GM19467 (cell line): ENCODE measurements around the gene PSMD7.
"Not testable (repeated sequence)": the region's sequence is repeated elsewhere in the genome, so short reads cannot be mapped to it uniquely, and the experiment has no call there.

Experiments
- ATAC-seq: cut with Tn5 transposase; IDR thresholded peaks from one replicate; pipeline ENCODE4 v1.9.1; 2021; ENCODE audit warnings: mild to moderate bottlenecking, moderate library complexity; ENCODE audit not compliant: unreplicated experiment

PSMD7 gene

DNA sequence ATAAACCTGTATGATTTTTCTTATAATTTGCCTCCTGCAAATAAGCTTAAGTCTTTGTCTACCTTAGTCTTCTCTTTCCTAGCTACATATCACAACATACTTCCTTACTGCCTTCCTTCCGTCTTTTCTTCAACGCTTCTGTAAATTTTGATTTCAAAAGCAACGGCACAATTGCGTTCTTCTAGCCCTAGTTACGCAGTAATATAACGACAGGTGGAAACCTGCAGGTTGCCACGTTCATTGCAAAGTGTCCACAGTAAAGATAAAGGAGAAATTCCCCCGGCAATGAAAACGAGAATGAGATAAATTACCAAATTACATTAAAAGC is 546 bp upstream of the PSMD7 start:
- ATAC-seq, result peak; percentile 7

GRCh38 chr16:74297145-74297665 is 591 bp downstream of the PSMD7 start:
- no peak for ATAC-seq

GRCh38 chr16:74298104-74298503 is 1.5 kb downstream of the PSMD7 start:
- no peak for ATAC-seq

DNA sequence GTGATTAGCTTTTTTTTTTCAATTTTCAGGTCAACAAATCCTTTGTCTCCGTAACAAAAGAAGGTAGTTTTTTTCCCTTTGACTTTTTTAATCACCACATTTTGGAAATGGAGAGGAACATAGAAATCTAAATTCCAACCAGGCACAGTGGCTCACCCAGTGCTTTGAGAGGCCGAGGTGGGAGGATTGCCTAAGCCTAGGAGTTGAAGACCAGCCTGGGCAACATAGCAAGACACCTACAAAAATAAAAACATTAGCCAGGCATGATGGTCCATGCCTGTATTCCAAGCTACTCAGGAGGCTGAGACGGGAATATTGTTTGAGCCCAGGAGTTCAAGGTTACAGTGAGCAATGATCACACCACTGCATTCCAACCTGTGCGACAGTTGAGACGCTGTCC is 5.7 kb downstream of the PSMD7 start:
- no peak for ATAC-seq

DNA sequence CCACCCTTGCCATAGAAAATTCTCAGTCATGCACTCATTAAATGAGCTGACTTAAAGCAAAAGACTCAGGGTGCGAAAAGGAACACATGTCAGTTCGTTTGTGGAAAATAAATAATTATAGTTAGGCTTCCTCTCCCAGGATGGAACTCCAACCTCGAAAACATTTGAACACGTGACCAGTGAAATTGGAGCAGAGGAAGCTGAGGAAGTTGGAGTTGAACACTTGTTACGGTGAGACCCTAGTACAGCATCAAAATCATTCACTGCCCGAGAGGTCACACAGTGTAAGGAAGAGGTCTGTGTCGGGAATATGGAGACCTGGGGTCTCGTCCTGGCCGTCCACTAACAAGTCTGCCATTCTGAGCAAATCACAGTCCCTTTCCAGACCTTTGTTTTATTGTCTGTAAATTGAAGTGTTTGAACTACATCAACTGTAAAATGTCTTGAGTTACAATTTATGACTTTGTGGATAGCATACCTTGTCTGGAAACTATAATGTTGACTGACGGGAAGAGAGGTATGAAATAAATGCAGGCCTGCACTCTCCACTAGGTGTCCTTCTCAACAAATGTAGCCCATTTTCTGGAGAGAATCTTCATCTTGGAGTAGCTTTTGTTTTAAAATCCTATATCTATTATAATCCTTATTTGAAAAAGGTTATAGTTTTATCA is 7.7 kb downstream of the PSMD7 start:
- ATAC-seq, result no peak

DNA sequence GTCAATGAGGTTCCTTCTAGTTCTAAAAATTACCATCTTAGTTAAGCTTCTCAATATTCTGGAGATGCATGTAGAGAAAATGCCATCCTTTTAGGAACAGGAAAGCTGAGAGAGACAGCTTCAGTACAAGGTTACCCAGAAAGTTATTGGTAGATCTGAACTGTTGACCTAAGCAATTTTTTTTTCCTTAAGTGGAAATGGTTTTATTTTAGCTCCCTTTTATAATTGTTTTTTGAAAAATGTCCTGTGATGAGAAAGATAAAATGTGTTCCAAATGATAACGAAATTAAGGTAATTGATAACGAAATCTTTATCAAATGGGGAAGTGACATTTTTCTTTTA is 8.2 kb downstream of the PSMD7 start:
- ATAC-seq, result no peak

DNA sequence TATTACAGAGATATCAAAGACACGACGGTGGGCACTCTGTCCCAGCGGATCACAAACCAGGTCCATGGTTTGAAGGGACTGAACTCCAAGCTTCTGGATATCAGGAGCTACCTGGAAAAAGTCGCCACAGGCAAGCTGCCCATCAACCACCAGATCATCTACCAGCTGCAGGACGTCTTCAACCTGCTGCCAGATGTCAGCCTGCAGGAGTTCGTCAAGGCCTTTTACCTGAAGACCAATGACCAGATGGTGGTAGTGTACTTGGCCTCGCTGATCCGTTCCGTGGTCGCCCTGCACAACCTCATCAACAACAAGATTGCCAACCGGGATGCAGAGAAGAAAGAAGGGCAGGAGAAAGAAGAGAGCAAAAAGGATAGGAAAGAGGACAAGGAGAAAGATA is 8.7 kb downstream of the PSMD7 start:
- ATAC-seq, result no peak

DNA sequence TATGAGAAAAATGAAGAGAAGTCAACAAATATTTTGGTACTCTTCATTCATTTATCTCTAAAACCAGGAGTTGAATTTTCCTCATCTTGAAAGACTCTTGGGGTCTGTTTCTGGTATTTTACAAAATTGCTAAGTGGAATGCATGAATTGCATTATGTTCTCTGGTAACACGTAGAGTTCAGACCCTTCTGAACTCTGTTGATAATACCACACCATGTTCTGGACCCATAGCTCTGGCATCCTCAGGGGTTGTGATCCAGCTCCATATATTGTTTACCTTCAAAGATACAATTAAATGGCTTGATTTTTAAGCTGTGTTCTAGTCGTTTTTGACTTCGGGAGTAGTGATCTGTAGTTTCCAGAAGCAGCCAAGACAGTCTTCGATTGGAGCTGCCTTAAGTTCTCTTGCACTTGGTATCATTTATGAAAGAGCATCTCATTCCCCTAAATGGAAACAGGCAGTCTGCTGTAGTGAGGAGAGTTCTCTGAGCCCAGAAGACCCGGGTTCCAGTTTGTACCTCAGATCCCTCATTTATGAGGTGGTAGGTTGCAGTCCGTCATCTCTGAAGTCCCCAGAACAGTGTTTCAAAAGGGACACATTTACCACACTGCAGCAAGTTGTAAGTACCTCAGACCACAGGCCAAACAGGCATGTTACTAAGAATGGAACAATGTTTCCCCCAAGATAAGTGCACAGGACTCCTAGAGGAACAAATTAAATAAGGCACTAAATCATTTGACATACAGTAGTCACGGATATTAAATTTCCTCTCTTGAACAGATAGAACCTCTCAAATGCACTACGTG is 9.6 kb downstream of the PSMD7 start:
- no peak for ATAC-seq

DNA sequence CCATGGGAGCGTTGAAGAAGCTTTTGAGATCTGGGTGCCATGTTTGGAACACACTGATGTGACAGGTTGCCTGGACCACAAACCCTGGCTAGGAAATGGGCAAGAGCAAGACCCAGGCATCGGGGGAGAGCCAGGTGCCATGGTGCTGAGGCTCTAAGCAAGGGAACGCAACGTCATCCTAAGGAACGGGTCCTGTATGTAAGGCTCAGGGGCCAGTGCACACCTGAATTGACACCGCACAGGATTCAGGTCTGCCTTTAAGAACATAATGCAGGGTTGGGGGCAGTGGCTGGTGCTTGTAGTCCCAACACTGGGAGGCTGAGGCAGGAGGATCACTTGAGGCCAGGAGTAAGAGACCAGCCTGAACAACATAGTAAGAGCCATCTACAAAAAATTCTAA is 10.8 kb downstream of the PSMD7 start:
- ATAC-seq, result no peak

- no peak for ATAC-seq
Observed at GRCh38 chr16:74309789-74310781, 13.5 kb downstream of the PSMD7 start.

DNA sequence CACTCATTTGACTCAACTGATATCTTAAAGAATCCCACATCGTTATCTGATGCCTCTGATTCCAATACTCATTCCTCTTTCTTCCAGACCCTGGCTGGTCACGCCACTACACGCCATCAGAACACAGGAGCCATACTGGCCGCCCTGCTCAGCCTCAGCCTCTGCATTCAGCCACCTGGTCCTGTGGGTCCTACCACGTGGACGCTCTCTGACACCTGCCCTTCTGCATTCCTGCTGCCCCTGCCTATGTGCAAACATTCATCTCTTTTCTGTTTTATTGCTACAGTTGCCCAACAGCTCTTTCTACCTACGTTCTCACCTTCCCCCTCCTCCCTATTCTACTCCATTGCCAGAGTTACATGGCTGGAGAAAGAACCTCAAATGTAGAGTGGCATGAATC is 18.4 kb downstream of the PSMD7 start:
- no peak for ATAC-seq

GRCh38 chr16:74320707-74321106 is 24.1 kb downstream of the PSMD7 start:
- no peak for ATAC-seq

DNA sequence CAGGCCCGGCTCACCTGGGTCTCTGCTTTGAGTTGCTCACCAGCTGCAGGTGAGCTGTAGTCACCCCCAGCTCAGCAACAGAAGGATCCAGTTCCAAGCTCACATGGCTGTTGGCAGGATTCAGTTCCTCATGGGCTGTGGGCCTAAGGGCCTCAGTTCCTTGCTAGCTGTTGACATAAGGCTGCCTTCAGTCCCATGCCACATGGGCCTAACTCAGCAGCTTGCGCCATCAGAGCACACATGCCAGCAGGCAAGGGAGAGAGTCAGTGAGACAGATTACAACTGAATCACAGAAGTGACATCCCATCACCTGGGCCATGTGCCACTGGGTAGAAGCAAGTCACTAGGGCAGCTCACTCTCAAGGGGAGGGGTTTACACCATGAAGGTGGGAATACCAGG is 24.7 kb downstream of the PSMD7 start:
- ATAC-seq, result no peak

DNA sequence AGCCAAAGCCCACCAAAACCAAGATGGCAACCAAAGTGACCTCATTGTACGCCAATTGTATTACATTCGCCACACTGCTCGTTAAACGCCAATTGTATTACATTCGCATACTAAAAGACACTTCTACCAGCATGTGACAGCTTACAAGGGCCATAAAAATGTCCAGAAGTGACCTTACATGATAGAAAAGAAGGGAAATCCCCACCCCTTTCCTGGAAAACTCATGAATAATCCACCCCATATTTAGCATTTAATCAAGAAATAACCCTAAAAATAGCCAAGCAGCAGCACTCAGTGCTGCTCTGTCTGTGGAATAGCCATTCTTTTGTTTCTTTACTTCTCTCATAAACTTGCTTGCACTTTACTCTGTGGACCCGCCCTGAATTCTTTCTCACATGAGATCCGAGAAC is 25.7 kb downstream of the PSMD7 start:
- no peak for ATAC-seq

DNA sequence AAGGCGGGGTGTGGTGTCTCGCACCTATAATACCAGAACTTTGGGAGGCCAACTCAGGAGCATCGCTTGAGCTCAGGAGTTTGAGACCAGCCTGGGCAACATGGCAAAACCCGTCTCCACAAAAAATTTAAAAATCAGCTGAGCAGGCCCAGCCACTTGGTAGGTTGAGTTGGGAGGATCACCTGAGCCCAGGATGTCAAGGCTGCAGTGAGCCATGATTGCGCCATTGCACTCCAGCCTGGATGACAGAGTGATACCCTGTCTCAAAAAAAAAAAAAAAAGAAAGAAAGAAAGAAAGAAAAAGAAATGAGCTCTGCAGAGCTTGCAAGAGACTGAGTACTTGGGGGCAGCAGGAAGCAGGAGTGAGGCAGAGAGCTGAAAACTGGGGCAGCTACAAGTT is 28.2 kb downstream of the PSMD7 start:
- ATAC-seq, result not testable (repeated sequence)

DNA sequence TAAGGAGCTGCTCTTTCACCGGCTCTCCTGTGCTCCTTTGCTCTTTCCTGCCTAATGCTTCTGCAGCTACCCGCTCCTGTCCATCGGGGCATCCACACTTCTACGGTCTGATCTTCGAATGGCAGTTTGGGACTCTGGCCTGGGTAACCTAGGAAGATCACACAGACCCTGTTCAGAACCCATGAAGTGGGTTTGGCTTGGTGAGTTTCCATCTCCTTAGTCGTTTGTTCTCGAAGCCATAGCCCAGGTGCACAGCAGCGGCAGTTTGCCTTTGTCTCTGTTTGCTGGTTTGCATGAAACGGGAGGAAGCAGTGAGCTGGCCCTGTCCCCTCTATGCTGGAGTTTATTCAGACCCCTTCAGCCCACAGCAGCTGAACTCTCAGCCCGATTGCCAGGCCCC is 29.0 kb downstream of the PSMD7 start:
- no peak for ATAC-seq

GRCh38 chr16:74328346-74328745 is 31.7 kb downstream of the PSMD7 start:
- not testable (repeated sequence) for ATAC-seq

- ATAC-seq, result not testable (repeated sequence)
Observed at GRCh38 chr16:74332469-74332868, 35.9 kb downstream of the PSMD7 start.

- ATAC-seq, result not testable (repeated sequence)
Observed at GRCh38 chr16:74337506-74337905, 40.9 kb downstream of the PSMD7 start.

DNA sequence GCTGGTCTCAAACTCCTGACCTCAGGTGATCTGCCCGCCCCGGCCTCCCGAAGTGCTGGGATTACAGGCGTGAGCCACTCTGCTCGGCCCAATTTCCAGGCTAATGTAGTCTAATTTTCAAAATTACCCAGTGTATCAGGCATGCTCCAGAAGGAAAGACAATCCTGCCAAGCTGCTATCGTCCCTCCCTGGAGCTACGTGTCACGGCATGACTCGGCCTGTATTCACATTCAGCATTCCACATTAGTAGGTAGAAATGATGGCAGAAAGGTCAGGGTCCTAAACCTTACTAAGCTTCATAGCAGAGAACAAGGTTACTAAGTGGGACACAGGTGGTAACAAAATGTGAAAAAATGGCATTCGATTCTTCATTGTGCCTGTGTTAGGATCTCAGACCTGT is 42.6 kb downstream of the PSMD7 start:
- not testable (repeated sequence) for ATAC-seq

GRCh38 chr16:74353038-74353437 is 56.4 kb downstream of the PSMD7 start:
- not testable (repeated sequence) for ATAC-seq
